NCI-H2227 (cell line): ENCODE measurements around the gene NUDCD3.

Experiments used
- DNase-seq: peaks from one replicate; lab custom pipeline; 2025; ENCODE audit not compliant: unreplicated experiment; lab: John Stamatoyannopoulos, UW

The NUDCD3 gene

DNA sequence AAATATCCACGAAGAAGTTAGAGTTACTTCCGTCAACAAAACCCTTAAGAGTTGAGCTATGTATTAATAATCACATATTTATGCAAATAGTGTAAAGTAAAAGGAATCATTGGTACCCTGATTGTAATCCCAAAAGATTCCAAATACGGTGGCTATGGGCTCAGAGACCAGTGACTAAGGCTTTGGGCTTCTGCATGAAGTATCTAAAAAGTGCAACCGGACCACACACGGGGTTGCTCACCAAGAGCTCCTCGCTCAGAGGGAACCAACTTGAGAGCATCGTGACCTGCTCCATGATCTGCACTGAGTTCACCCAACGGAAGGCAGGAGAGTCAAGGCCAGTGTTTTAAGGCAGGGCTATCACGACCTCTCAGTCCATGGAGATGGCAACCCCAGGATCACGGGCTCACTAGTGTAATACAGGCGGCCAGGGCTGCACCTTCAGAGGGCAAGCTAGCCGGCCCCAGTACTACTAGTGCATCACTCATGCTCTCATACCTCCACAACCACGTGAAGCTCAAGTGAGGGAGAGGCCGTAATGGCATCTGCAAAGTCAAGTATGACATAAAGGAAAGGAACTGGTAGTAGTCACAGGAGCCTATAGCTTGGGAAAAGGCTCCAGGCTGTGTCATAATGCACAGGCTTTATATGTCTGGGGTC lies 87.9 kb downstream of the NUDCD3 start:
- DNase-seq, result no peak

DNA sequence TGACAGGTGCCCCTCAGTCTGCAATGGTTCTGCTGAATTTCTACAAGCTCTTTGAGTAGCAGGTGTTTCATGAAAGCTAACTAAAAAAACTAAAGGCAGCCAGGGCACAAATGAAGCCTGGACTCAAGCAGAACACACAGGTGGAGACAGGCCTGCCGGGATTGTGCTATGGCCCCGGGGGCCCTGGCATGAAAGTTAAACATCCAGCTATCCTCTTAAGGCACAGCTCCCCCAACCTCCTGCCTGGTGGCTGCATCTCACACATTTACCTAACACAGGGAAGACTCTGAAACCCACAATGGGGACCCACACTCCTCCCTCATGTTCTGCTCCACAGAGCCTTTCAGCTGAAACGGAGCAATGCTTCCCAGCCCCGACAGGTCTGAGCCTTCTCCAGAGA lies 88.8 kb downstream of the NUDCD3 start:
- no peak for DNase-seq

- DNase-seq, result no peak
Measured at GRCh38 chr7:44400033-44400511, 90.4 kb downstream of the NUDCD3 start.

DNA sequence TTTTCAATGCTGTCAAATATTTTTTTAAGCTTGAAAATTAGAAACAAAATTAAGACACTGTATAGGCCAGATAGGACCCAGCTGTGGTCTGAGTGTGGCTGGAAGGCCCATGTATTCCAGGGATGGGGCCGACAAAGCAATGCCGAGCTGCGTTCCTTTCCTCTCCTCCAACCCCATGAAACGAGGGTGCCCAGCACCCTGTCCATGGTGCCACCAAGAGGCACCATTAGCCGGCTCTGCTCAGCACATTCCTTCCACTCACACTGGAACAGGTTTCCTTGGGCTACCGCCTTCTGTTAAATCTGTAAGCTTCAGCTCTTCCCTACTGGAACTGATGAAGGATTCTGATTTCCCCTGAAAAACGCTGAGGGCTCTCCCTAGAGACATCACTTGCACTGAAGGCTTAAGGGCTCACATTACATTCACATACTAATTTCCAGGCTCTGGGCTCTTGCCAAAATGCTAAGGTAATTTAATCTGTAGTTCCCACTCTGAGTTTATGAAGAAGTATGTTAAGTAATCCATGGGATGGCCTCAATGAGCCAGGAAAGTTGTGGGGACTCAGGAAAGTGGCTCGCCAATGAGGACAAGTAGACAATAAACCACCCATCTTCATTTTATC lies 91.4 kb downstream of the NUDCD3 start:
- no peak for DNase-seq

DNA sequence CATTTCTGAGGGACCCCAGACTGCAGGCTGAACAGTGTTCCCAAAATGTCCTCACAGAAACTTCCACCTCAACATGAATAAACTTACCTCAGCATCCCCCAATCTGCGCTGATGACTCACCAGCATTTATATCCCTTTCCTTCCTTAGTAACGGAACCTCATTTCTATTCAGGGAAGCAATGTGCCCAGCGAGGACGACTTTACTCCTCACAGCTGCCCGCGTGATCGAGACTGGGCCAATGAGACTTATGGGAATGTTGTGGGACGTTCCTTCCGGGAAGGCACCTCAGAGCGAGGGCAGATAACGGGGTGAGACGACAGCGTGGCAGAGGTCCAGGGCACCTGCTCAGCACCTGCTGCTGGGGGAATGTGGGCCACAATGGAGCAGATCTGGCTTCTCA lies 91.9 kb downstream of the NUDCD3 start:
- no peak for DNase-seq

- DNase-seq, result no peak
Measured at GRCh38 chr7:44396931-44397545, 93.4 kb downstream of the NUDCD3 start.

DNA sequence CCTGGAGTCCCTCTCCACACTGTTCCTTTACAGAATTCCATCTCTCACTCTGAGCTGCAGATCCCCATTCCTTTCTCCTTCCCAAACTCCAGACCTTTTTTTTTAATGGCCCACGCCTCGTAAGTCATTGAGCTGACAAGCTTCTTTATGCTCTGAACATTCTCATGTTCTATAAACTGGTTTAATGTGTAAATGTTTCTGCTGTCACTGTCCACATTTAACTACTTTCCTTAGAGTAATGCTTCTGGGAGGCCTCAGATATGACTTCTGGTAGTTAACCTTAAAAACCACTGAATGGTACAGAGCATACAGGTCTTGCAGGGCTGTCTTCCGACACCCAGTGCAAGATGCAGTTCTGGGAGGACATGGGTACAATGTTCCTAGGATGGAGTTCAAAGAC lies 94.0 kb downstream of the NUDCD3 start:
- DNase-seq, result no peak

DNA sequence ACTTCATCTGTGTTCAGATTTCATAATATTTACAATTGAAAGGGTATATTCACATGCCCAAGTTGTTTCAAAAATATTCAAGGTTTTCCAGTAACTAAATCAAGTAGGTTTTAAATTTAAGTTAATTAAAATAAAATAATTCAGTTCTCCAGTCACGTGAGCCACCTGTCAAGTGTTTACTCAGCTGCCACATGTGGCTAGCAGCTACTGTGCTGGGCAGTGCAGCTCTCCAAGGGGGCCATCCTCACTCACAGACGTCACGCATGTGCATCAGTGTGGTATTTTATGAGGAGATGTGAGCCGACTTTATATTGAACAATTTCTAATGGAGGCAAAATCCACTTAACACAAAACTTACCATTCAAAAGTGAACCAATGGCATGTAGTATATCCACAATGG lies 95.4 kb downstream of the NUDCD3 start:
- no peak for DNase-seq

- DNase-seq, result no peak
Measured at GRCh38 chr7:44394636-44395035, 95.8 kb downstream of the NUDCD3 start.

DNA sequence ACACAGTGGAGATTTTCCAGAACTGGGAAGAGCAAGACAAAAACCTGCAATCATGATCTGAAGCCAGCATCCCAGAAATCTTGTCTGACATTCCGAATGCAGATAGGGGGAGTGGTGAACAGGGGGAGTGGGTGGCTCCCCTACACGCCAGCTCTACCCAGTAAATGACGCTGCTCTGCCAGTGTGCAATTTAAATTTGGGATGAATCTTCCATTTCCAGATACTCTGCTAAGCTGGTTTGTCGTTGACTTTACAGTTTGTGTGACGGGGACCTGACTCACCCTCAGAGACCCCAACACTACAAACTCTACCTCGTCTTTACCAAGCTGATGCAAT lies 96.4 kb downstream of the NUDCD3 start:
- DNase-seq, result no peak

DNA sequence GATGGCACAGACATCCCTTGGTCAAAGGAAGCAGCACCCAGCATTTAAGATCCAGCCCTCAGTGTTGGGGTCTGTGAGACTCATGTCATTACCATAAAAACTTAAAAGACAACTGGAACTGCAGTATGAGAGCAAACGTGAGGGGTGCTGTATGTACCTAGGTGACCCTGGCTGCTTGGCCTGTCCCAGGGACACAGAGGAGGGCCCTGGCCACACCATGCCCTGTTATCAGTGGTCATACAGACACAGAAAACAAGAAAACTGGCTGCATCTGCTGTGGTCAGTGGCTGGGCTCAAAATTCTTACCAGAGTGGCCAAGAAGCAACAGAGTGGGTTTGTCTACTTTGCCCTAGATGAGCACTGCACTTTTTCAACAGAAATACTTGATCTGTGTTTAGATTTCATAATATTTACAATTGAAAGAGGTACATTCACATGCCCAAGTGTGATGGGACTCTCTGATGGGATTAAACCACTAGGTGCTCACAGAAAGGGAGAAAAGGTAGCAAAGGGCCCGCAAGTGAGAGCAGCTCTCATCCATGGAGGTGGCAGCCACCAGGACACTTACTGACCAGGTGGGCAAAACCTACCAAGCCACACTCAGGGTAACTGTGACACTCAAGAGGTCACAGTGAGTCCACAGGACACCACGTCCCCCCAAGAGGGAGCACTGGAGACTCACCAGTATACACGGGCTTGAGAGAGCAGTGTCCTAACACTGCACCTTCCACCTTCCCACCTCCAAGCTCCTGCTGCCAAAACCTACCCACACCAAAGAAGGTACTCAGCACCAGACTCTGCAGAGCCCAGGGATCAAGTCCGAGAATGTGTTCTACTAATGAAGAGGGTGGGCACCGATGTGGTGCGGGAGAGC lies 97.0 kb downstream of the NUDCD3 start:
- DNase-seq, result no peak

- DNase-seq, result no peak
Measured at GRCh38 chr7:44392618-44393010, 97.8 kb downstream of the NUDCD3 start.

- no peak for DNase-seq
Measured at GRCh38 chr7:44391746-44392617, 98.5 kb downstream of the NUDCD3 start.

GRCh38 chr7:44391171-44391570 lies 99.3 kb downstream of the NUDCD3 start:
- no peak for DNase-seq

- no peak for DNase-seq
Measured at GRCh38 chr7:44390701-44391100, 99.8 kb downstream of the NUDCD3 start.

- DNase-seq, result no peak
Measured at GRCh38 chr7:44388089-44388970, 102.1 kb downstream of the NUDCD3 start.

- DNase-seq, result no peak
Measured at GRCh38 chr7:44387389-44387788, 103.1 kb downstream of the NUDCD3 start.

GRCh38 chr7:44386139-44386913 lies 104.1 kb downstream of the NUDCD3 start:
- DNase-seq, result no peak
